GM21447 (cell line): ENCODE measurements around the gene SCTR.

Experiments used
- ATAC-seq: cut with Tn5 transposase; IDR thresholded peaks from one replicate; pipeline ENCODE4 v1.9.1; 2021; ENCODE audit not compliant: unreplicated experiment

The SCTR gene

GRCh38 chr2:119475857-119476244, 48.4 kb downstream of the SCTR start:
- no peak for ATAC-seq

- no peak for ATAC-seq
These were observed 48.9 kb downstream of the SCTR start for GRCh38 chr2:119475225-119475856.

- no peak for ATAC-seq
These were observed 49.7 kb downstream of the SCTR start for GRCh38 chr2:119474371-119475224.

GRCh38 chr2:119473621-119474370, 50.5 kb downstream of the SCTR start:
- ATAC-seq: no peak

DNA sequence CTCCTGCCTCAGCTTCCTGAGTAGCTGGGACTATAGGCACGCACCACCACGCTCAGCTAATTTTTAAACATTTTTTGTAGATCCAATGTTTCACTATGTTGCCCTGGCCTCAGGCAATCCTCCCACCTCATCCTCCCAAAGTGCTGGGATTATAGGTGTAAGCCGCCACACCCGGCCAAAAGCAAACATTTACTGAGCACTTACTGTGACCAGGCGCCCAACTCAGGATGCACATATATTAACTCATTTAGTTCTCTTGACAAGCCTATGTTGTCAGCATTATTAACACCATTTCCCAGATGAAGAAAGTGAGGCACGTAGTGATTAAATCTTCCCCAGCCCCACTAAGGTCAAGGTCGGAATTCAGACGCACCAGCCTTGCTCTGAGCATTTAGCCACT, 51.5 kb downstream of the SCTR start:
- no peak for ATAC-seq

- ATAC-seq: no peak
These were observed 54.5 kb downstream of the SCTR start for GRCh38 chr2:119469661-119470297.

GRCh38 chr2:119469131-119469530, 55.2 kb downstream of the SCTR start:
- ATAC-seq: no peak

GRCh38 chr2:119468154-119468955, 55.9 kb downstream of the SCTR start:
- ATAC-seq: peak; percentile 55

- no peak for ATAC-seq
These were observed 57.9 kb downstream of the SCTR start for GRCh38 chr2:119466373-119466772.

- ATAC-seq: no peak
These were observed 58.6 kb downstream of the SCTR start for GRCh38 chr2:119465687-119466086.

- no peak for ATAC-seq
These were observed 59.3 kb downstream of the SCTR start for GRCh38 chr2:119464981-119465380.

GRCh38 chr2:119463990-119464389, 60.3 kb downstream of the SCTR start:
- no peak for ATAC-seq

GRCh38 chr2:119463136-119463535, 61.1 kb downstream of the SCTR start:
- ATAC-seq: no peak

GRCh38 chr2:119462574-119462973, 61.7 kb downstream of the SCTR start:
- no peak for ATAC-seq

DNA sequence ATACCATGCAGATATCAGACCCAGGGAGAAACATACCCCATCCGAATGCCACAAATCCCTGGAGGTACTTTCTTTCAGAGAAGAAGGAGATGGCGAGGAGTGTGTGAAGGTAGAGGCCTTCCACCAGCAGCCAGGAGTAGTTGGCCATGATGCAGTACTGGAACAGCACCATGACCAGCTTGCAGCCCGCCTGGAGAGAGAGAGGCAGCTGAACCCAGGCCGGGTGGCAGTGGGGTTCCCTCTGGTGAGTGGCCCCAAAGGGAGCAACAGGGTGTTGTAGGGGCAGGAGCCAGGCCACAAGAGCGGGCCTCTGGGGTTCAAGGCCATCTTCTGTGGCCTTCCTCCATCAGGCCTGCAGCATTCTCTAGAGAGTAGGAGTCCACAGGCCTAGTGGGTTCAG, 62.5 kb downstream of the SCTR start:
- no peak for ATAC-seq

DNA sequence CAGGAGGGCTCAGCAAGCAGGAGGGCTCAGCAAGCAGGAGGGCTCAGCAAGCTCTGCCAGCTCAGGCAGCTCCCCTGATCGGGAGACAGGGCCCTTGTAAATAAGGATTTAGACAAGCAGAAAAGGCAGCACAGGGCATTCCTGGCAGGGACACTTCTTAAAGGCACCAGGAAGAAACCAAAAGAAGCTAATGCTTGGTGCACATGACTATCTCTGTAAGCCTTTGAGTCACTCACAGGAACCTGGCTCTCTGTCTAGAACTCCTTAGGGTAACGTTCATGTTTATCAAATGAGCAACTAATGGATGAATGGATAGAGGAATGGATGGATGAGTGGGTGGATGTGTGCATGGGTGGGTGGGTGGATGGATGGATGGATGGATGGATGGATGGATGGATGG, 64.2 kb downstream of the SCTR start:
- ATAC-seq: no peak

- ATAC-seq: no peak
These were observed 69.1 kb downstream of the SCTR start for GRCh38 chr2:119455066-119455718.

DNA sequence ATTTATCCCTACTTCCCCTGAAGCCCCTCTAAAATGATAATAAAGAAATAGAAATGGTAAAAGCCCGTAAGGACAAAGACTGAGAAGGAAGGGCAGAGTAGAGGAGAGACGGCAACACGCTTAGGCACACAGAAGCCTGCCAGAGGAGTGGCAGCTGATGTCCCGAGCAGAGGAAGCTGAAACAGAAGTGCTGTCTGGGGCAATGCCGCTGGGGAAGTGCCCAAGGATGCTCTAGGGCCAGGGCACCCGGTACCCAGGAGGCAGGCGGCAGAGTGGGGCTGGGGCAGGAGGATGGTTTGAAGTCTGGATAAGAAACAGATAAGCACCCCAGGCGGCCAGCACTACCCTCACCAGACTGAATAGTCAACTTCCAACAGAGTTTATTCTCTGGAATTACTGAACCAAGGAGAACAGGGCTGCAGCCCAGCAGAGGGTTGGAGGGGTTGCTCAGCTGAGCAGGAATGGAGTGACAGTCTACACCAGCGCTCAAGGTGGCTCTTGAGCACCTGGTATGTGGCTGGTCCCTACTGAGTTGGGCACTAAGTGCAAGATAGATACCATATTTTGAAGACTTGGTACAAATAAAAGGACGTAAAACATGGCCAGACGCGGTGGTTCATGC, 70.2 kb downstream of the SCTR start:
- ATAC-seq: no peak

- ATAC-seq: no peak
These were observed 72.8 kb downstream of the SCTR start for GRCh38 chr2:119451336-119452050.
